ENCODE data around the gene ELOVL5. TPM values are rescaled to one million over a fixed set of nuclear protein-coding genes. Genes with fewer than 3 reads are reported as not detected.

Gene ELOVL5
- total and polyA plus RNA-seq, 2 donors (not counting 1 experiment from before 2014, with no cell fraction given) = 128 to 144 TPM

GRCh38 chr6:53369051-53369450, 20.3 kb upstream of the ELOVL5 start:
- Histone ChIP-seq H3K36me3 (replicated peaks in 1 of 2; ENCODE audit: control extremely low read depth in 1 of 2, control insufficient read depth in 1 of 2, extremely low read depth in 1 of 2, insufficient read depth in 2 of 2, low read length in 1 of 2) (no peaks in the 10 kb centered on the region), H3K79me2 (ENCODE audit: control insufficient read depth, insufficient read depth, low read length) (no peaks in the 10 kb centered on the region), H3K4me3 (ENCODE audit: control extremely low read depth in 1 of 5, extremely low read depth in 1 of 5, insufficient read depth in 1 of 5, low read depth in 2 of 5, low read length in 4 of 5) (no peak overlapping the region), H3K27me3 (replicated peaks in 1 of 4; ENCODE audit: control extremely low read depth in 1 of 4, control insufficient read depth in 3 of 4, insufficient read depth in 4 of 4, low read length in 3 of 4) (no peaks in the 10 kb centered on the region), H3K9me3 (ENCODE audit: control extremely low read depth in 1 of 3, control insufficient read depth in 2 of 3, insufficient read depth in 1 of 3, low read length in 2 of 3) (peaks cover 0 to 13% (median 3%) of the 10 kb centered on the region in 3 donors), H2AFZ (ENCODE audit: insufficient read depth, low read depth, low read length, poor library complexity, severe bottlenecking) (no peak overlapping the region), H4K20me1 (ENCODE audit: control insufficient read depth, insufficient read depth, low read length, poor library complexity, severe bottlenecking) (no peaks in the 10 kb centered on the region), H3K9ac (ENCODE audit: low read length) (no peak overlapping the region), H3K27ac (ENCODE audit: low read length in 2 of 2) (no peak overlapping the region), H3K4me1 (ENCODE audit: control insufficient read depth in 2 of 2, insufficient read depth in 2 of 2, low read length in 2 of 2) (no peaks in the 10 kb centered on the region), H3K4me2 (replicated peaks; ENCODE audit: low read depth, low read length, poor library complexity, severe bottlenecking) (no peak overlapping the region)
- Mint-ChIP-seq H3K27ac (no peak overlapping the region), H3K4me3 (no peak overlapping the region), H3K4me1 (no peaks in the 10 kb centered on the region), H3K9me3 (ENCODE audit: insufficient read depth) (peaks cover 2% of the 10 kb centered on the region), H3K27me3 (no peaks in the 10 kb centered on the region)
- POLR2A ChIA-PET = no interaction called here
- TF ChIP-seq EZH2 (IDR thresholded peaks at IDR 0.05; ENCODE audit: borderline replicate concordance, insufficient read depth, low read depth, low read length, poor library complexity, severe bottlenecking) (no peak), CTCF (IDR thresholded peaks at IDR 0.05) (no peak)
- CTCF ChIA-PET = no interaction called here
- ATAC-seq (ENCODE audit: low read depth) (no peak), DNase-seq (no peak)
- WGBS (ENCODE audit: insufficient coverage) = 100% methylated on average over 1 of the region's 2 CpGs
- intact Hi-C loops (cut with micrococcal nuclease) = no loop called here

DNA sequence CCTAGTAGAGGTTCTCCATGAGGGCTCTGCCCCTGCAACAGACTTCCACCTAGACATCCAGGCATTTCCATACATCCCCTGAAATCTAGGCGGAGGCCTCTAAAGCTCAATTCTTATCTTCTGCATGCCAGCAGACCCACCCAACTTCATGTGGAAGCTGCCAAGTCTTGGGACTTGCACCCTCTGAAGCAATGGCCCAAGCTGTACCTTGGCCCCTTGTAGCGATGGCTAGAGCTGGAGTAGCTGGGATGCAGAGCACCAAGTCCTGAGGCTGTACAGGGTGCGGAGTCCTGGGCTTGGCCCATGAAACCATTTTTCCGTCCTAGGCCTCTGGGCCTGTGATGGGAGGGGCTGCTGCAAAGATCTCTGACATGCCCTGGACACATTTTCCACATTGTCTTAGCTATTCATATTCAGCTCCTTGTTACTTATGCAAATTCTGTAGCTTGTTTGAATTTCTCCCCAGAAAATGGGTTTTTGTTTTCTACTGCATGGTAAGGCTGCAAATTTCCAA, 17.4 kb upstream of the ELOVL5 start:
- H3K9ac ChIP-seq (ENCODE audit: low read length) = no peak overlapping the region
- H3K36me3 ChIP-seq (replicated peaks in 1 of 2; ENCODE audit: control extremely low read depth in 1 of 2, control insufficient read depth in 1 of 2, extremely low read depth in 1 of 2, insufficient read depth in 2 of 2, low read length in 1 of 2) = no peaks in the 10 kb centered on the region
- no peak overlapping the region for H3K27ac ChIP-seq (ENCODE audit: low read length in 2 of 2)
- intact Hi-C loops (cut with micrococcal nuclease) = no loop called here
- WGBS (ENCODE audit: insufficient coverage) = 82% methylated on average over 3 of the region's 4 CpGs
- peaks cover 0 to 20% (median 3%) of the 10 kb centered on the region in 3 donors for H3K9me3 ChIP-seq (ENCODE audit: control extremely low read depth in 1 of 3, control insufficient read depth in 2 of 3, insufficient read depth in 1 of 3, low read length in 2 of 3)
- H3K4me1 ChIP-seq (ENCODE audit: control insufficient read depth in 2 of 2, insufficient read depth in 2 of 2, low read length in 2 of 2) = peaks cover 6 to 8% of the 10 kb centered on the region in 2 donors
- H4K20me1 ChIP-seq (ENCODE audit: control insufficient read depth, insufficient read depth, low read length, poor library complexity, severe bottlenecking) = no peaks in the 10 kb centered on the region
- peaks cover 2% of the 10 kb centered on the region for H3K9me3 Mint-ChIP-seq (ENCODE audit: insufficient read depth)
- H3K4me2 ChIP-seq (replicated peaks; ENCODE audit: low read depth, low read length, poor library complexity, severe bottlenecking) = no peak overlapping the region
- TF ChIP-seq CTCF (IDR thresholded peaks at IDR 0.05) (no peak), EZH2 (IDR thresholded peaks at IDR 0.05; ENCODE audit: borderline replicate concordance, insufficient read depth, low read depth, low read length, poor library complexity, severe bottlenecking) (no peak)
- CTCF ChIA-PET = interaction anchor here (0.6 to 0.7 kb wide), 2 partner anchors 15 to 117 kb away, joined by 3 to 4 read pairs; no protein-coding TSS in a partner anchor
- H3K27me3 ChIP-seq (replicated peaks in 1 of 4; ENCODE audit: control extremely low read depth in 1 of 4, control insufficient read depth in 3 of 4, insufficient read depth in 4 of 4, low read length in 3 of 4) = no peaks in the 10 kb centered on the region
- peaks cover 11% of the 10 kb centered on the region for H3K4me1 Mint-ChIP-seq
- H3K4me3 ChIP-seq (ENCODE audit: control extremely low read depth in 1 of 5, extremely low read depth in 1 of 5, insufficient read depth in 1 of 5, low read depth in 2 of 5, low read length in 4 of 5) = no peak overlapping the region
- H3K4me3 Mint-ChIP-seq = no peak overlapping the region
- DNase-seq (no peak), ATAC-seq (ENCODE audit: low read depth) (no peak)
- no peaks in the 10 kb centered on the region for H3K79me2 ChIP-seq (ENCODE audit: control insufficient read depth, insufficient read depth, low read length)
- no peak overlapping the region for H3K27ac Mint-ChIP-seq
- no peaks in the 10 kb centered on the region for H3K27me3 Mint-ChIP-seq
- POLR2A ChIA-PET = interaction anchor here (0.5 kb wide), 1 partner anchor 50 kb away, joined by 3 read pairs; no protein-coding TSS in a partner anchor
- no peak overlapping the region for H2AFZ ChIP-seq (ENCODE audit: insufficient read depth, low read depth, low read length, poor library complexity, severe bottlenecking)
